Trophoblast cell (in vitro differentiated cells and primary cell): ENCODE measurements around the gene PURB. TPM values are rescaled to one million over a fixed set of nuclear protein-coding genes. Genes with fewer than 3 reads are reported as not detected.
A peak's percentile ranks its signal among the peaks of the same experiment; 100 is the strongest.
"Not testable (repeated sequence)": the region's sequence is repeated elsewhere in the genome, so short reads cannot be mapped to it uniquely, and the experiment has no call there.

Experiments
- DNase-seq, 2 donors: peaks; one replicate each; pipeline ENCODE4 v3.0.0-alpha.2; 2016
- H2AFZ ChIP-seq: 2 replicates; pipeline ENCODE4 v1.6.1; 2013; ENCODE audit warnings: low read length, moderate library complexity, mild to moderate bottlenecking; ENCODE audit not compliant: insufficient read depth, poor library complexity
- H2AK5ac ChIP-seq: 2 replicates; pipeline ENCODE4 v1.6.1; 2013; ENCODE audit warnings: mild to moderate bottlenecking, low read length
- H2BK120ac ChIP-seq: 2 replicates; pipeline ENCODE4 v1.6.1; 2013; ENCODE audit warnings: low read length, mild to moderate bottlenecking, moderate library complexity; ENCODE audit not compliant: insufficient read depth, poor library complexity
- H2BK12ac ChIP-seq: 2 replicates; pipeline ENCODE4 v1.6.1; 2013; ENCODE audit warnings: mild to moderate bottlenecking, low read length, moderate library complexity
- H2BK5ac ChIP-seq: 2 replicates; pipeline ENCODE4 v1.6.1; 2013; ENCODE audit warnings: low read length, low read depth, moderate library complexity, mild to moderate bottlenecking; ENCODE audit not compliant: poor library complexity
- H3K14ac ChIP-seq: 2 replicates; pipeline ENCODE4 v1.6.1; 2013; ENCODE audit warnings: mild to moderate bottlenecking, low read length
- H3K18ac ChIP-seq: 2 replicates; pipeline ENCODE4 v1.6.1; 2013; ENCODE audit warnings: mild to moderate bottlenecking, low read length
- H3K23ac ChIP-seq: 2 replicates; pipeline ENCODE4 v1.6.1; 2013; ENCODE audit warnings: low read length
- H3K27ac ChIP-seq: 2 replicates; pipeline ENCODE4 v1.5.1; 2013; ENCODE audit warnings: low read depth, mild to moderate bottlenecking, inconsistent platforms, low read length, moderate library complexity
- H3K27me3 ChIP-seq: 2 replicates; pipeline ENCODE4 v1.6.1; 2013; ENCODE audit warnings: inconsistent platforms, mild to moderate bottlenecking, low read length, moderate library complexity; ENCODE audit not compliant: insufficient read depth
- H3K36me3 ChIP-seq, 2 experiments: 1 replicate in 1 of 2; 2 replicates in 1 of 2; pipeline ENCODE4 v1.6.1; 2013; ENCODE audit warnings: low read length in 2 of 2, mild to moderate bottlenecking in 2 of 2, moderate library complexity in 1 of 2; ENCODE audit not compliant: insufficient read depth in 2 of 2, control insufficient read depth in 1 of 2
- H3K4ac ChIP-seq: 2 replicates; pipeline ENCODE4 v1.6.1; 2013; ENCODE audit warnings: low read depth, mild to moderate bottlenecking, low read length, moderate library complexity
- H3K4me1 ChIP-seq, 2 experiments: 1 replicate in 1 of 2; 2 replicates in 1 of 2; pipeline ENCODE4 v1.6.1; 2013; ENCODE audit warnings: low read length in 2 of 2, mild to moderate bottlenecking in 2 of 2, moderate library complexity in 1 of 2; ENCODE audit not compliant: insufficient read depth in 2 of 2, control insufficient read depth in 1 of 2
- H3K4me2 ChIP-seq: 2 replicates; pipeline ENCODE4 v1.6.1; 2013; ENCODE audit warnings: inconsistent platforms, mild to moderate bottlenecking, low read length, moderate library complexity
- H3K4me3 ChIP-seq: 2 replicates; pipeline ENCODE4 v1.5.1; 2013; ENCODE audit warnings: mild to moderate bottlenecking, low read depth, low read length, inconsistent platforms
- H3K79me1 ChIP-seq: one replicate; pipeline ENCODE4 v1.6.1; 2013; ENCODE audit warnings: low read length
- H3K79me2 ChIP-seq: 2 replicates; pipeline ENCODE4 v1.6.1; 2013; ENCODE audit warnings: low read length, mild to moderate bottlenecking; ENCODE audit not compliant: control insufficient read depth, insufficient read depth, poor library complexity
- H3K9ac ChIP-seq: 2 replicates; pipeline ENCODE4 v1.6.1; 2013; ENCODE audit warnings: mild to moderate bottlenecking, low read length
- H3K9me3 ChIP-seq: 2 replicates; pipeline ENCODE4 v1.6.1; 2013; ENCODE audit warnings: low read depth, mild to moderate bottlenecking, control low read depth, inconsistent platforms, low read length; ENCODE audit not compliant: insufficient read depth
- H4K12ac ChIP-seq: 2 replicates; pipeline ENCODE4 v1.6.1; 2013; ENCODE audit warnings: low read depth, mild to moderate bottlenecking, low read length, moderate library complexity
- H4K8ac ChIP-seq: 2 replicates; pipeline ENCODE4 v1.6.1; 2013; ENCODE audit warnings: low read depth, mild to moderate bottlenecking, low read length, moderate library complexity
- H4K91ac ChIP-seq: one replicate; pipeline ENCODE4 v1.6.1; 2013; ENCODE audit warnings: low read depth, mild to moderate bottlenecking, low read length, moderate library complexity
- WGBS: extraction: QIAGEN DNeasy Blood & Tissue Kit; methylation state at CpG from one replicate; pipeline ENCODE4 v1.1.7; 2013; ENCODE audit warnings: missing lambda C conversion rate; ENCODE audit not compliant: insufficient read length, insufficient coverage; ENCODE audit errors: extremely low coverage; 5-methylcytosine and 5-hydroxymethylcytosine counted together
- polyA plus RNA-seq: library from polyadenylated mRNA; stranded (reverse); fragments of 200-250 nt; gene quantifications from 2 replicates; pipeline ENCODE4 v1.2.3, GENCODE V29; 2013

Gene PURB
- 8.5 and 8.7 TPM in 2 replicates for polyA plus RNA-seq

DNA sequence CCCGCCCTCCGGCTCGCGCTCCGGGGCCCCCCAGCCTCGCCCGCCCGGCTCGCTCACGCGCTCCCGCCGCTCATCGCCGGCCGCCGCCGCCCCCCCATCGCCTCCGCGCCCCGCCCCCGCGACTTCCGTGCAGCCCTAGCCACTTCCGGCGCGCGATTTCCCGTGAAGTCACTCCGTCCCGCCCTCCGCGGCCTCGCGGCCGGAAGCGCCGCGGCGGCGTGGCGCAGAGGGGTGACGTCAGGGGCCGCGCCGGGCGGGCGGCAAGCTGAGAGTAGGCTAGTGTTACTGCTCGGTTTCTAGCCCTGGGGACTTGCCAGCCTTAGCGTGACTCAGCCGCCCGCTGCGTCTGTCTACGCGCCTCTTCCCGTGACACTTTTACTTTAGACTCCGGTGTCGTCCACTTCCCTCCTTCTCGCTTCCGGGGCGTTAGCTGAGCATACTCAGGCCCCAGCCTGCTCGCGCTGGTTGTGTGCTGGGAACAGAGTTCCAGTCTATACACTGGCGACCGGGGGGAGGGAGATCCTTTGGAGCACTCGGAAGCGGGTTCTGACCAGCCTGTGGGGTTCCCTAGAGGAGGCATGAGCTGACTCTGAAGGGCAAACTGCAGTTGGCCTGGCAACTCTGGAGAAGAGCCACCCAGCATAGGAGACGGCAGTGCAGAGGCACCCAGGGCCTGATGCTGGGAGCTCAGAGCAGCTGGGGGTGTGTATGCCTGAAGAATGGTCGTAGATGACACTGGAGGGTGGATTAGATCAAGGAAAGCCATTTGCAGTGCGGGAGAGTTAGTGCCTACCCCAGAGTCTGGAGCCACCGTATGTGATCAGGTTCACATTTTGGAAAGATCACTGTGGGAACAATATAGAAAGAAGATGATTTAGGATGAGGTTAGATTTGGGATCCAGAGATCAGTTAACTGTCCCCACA is at the start of gene PURB:
TSS of gene PURB (minus strand) at position 137 of the 924 bp plus-strand sequence. CDS start 182 bp downstream, outside the sequence.
- peak within 1 kb of the TSS; percentile 87 for H3K4ac ChIP-seq
- H3K18ac ChIP-seq: peak within 1 kb of the TSS; percentile 60
- H3K27ac ChIP-seq: peak within 1 kb of the TSS; percentile 89
- peak; percentile 98 to 99 for DNase-seq
- H3K27me3 ChIP-seq: no peaks in the 10 kb centered on the region
- H3K4me1 ChIP-seq: peaks cover 11% of the 10 kb centered on the region in 2 experiments
- WGBS: no CpG with 5 or more reads among the region's 72 CpGs
- peaks cover 12% of the 10 kb centered on the region for H3K79me1 ChIP-seq
- H2AFZ ChIP-seq: peak within 1 kb of the TSS; percentile 75
- H4K8ac ChIP-seq: peak within 1 kb of the TSS; percentile 90
- H2BK12ac ChIP-seq: no peak within 1 kb of the TSS
- peak within 1 kb of the TSS; percentile 100 for H3K4me2 ChIP-seq
- peak within 1 kb of the TSS; percentile 77 for H2AK5ac ChIP-seq
- peak within 1 kb of the TSS; percentile 59 for H2BK120ac ChIP-seq
- H3K79me2 ChIP-seq: peaks cover 14% of the 10 kb centered on the region
- H3K4me3 ChIP-seq: peak within 1 kb of the TSS; percentile 85
- H4K12ac ChIP-seq: peak within 1 kb of the TSS; percentile 91
- peaks cover 0 to 4% of the 10 kb centered on the region in 2 experiments for H3K36me3 ChIP-seq
- peak within 1 kb of the TSS; percentile 81 for H4K91ac ChIP-seq
- H3K14ac ChIP-seq: peak within 1 kb of the TSS; percentile 89
- no peak within 1 kb of the TSS for H3K23ac ChIP-seq
- H2BK5ac ChIP-seq: peak within 1 kb of the TSS; percentile 44
- no peaks in the 10 kb centered on the region for H3K9me3 ChIP-seq
- peak within 1 kb of the TSS; percentile 100 for H3K9ac ChIP-seq

DNA sequence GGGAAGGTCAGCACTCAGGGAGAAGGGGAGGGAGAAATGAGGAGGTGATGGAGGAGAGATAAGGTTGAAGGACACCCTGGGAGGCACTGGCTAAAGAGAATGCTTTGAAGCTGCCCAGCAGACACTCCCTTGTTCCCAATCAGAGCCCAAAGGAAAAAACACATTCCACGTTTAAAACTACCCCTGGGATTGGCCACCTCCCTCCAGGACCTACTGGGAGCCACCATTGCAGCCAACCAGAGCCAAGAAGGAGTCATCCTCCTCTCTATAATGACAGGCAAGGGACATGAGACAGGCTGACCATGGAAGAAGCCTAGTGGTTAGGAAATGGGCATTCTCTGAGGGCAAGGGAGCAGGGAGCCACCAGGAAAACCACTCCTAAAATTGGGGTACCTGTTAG is 49.7 kb upstream of the PURB start:
- no peaks in the 10 kb centered on the region for H3K36me3 ChIP-seq
- no peak overlapping the region for H2BK12ac ChIP-seq
- H4K8ac ChIP-seq: no peak overlapping the region
- no peak overlapping the region for H2BK5ac ChIP-seq
- no peak overlapping the region for H2AK5ac ChIP-seq
- no peak overlapping the region for H3K9ac ChIP-seq
- H4K91ac ChIP-seq: no peak overlapping the region
- no peaks in the 10 kb centered on the region for H3K4me1 ChIP-seq
- H3K4me2 ChIP-seq: no peak overlapping the region
- H3K27me3 ChIP-seq: peaks cover 4% of the 10 kb centered on the region
- H3K4me3 ChIP-seq: no peak overlapping the region
- no peaks in the 10 kb centered on the region for H3K9me3 ChIP-seq
- H3K14ac ChIP-seq: no peak overlapping the region
- peak in 1 of 2 donors; percentile 12 for DNase-seq
- no peak overlapping the region for H4K12ac ChIP-seq
- H3K23ac ChIP-seq: no peak overlapping the region
- H3K79me2 ChIP-seq: no peaks in the 10 kb centered on the region
- H3K4ac ChIP-seq: no peak overlapping the region
- H3K18ac ChIP-seq: no peak overlapping the region
- no CpG with 5 or more reads among the region's 1 CpG for WGBS
- no peak overlapping the region for H3K27ac ChIP-seq
- no peak overlapping the region for H2AFZ ChIP-seq
- no peak overlapping the region for H2BK120ac ChIP-seq
- no peaks in the 10 kb centered on the region for H3K79me1 ChIP-seq

DNA sequence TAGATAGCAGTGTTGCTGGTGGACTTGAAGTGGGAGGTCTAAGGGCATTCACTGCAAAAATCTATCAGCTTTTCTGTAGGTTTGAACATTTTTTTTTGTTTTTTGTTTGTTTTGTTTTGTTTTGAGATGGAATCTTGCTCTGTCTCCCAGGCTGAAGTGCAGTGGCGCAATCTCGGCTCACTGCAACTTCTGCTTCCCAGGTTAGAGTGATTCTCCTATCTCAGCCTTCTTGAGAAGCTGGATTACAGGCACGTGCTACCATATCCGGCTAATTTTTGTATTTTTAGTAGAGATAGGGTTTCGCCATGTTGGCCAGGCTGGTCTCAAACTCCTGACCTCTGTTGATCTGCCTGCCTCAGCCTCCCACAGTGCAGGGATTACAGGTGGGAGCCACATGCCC is 49.2 kb upstream of the PURB start:
- H4K8ac ChIP-seq, H3K4me3 ChIP-seq, H2AFZ ChIP-seq, H4K12ac ChIP-seq, H3K9ac ChIP-seq, H3K79me1 ChIP-seq, H3K4me1 ChIP-seq, H3K36me3 ChIP-seq, H2BK120ac ChIP-seq, H3K79me2 ChIP-seq, H3K27me3 ChIP-seq, H3K23ac ChIP-seq, H3K18ac ChIP-seq, H2BK12ac ChIP-seq, H2BK5ac ChIP-seq, H3K4me2 ChIP-seq, H3K4ac ChIP-seq, H3K9me3 ChIP-seq, H2AK5ac ChIP-seq, H3K27ac ChIP-seq, H3K14ac ChIP-seq, H4K91ac ChIP-seq: not testable (repeated sequence)
- DNase-seq: peak in 1 of 2 donors; percentile 51
- no CpG with 5 or more reads among the region's 5 CpGs for WGBS

DNA sequence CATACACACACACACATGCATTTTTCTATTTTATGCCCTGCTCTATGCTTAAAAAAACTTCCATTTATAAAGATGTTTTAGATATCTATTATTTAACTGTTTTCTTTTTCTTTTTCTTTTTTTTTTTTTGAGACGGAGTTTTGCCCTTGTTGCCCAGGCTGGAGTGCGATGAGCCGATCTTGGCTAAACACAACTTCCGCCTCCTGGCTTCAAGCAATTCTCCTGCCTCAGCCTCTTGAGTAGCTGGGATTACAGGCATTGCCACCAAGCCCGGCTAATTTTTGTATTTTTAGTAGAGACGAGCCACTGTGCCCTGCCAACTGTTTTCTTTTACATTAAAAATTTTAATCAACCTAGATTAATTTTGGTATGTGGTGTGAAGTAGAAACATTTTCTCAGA is 45.6 kb upstream of the PURB start:
- H3K4me1 ChIP-seq: no peaks in the 10 kb centered on the region
- no peak overlapping the region for H3K14ac ChIP-seq
- no peak overlapping the region for H4K12ac ChIP-seq
- H3K23ac ChIP-seq: no peak overlapping the region
- H3K36me3 ChIP-seq: no peaks in the 10 kb centered on the region
- no peak overlapping the region for H3K4me2 ChIP-seq
- no peak overlapping the region for H2BK120ac ChIP-seq
- H2AFZ ChIP-seq: no peak overlapping the region
- no peak for DNase-seq
- H3K9me3 ChIP-seq: no peaks in the 10 kb centered on the region
- no peak overlapping the region for H3K4me3 ChIP-seq
- H3K9ac ChIP-seq: no peak overlapping the region
- no peak overlapping the region for H4K91ac ChIP-seq
- no peaks in the 10 kb centered on the region for H3K27me3 ChIP-seq
- no peak overlapping the region for H3K27ac ChIP-seq
- H3K4ac ChIP-seq: no peak overlapping the region
- no peak overlapping the region for H2BK5ac ChIP-seq
- no peak overlapping the region for H2BK12ac ChIP-seq
- no peak overlapping the region for H4K8ac ChIP-seq
- no CpG with 5 or more reads among the region's 6 CpGs for WGBS
- no peaks in the 10 kb centered on the region for H3K79me2 ChIP-seq
- no peak overlapping the region for H2AK5ac ChIP-seq
- no peaks in the 10 kb centered on the region for H3K79me1 ChIP-seq
- H3K18ac ChIP-seq: no peak overlapping the region
